ENCODE results near the gene CFAP97. TPM values are rescaled to one million over a fixed set of nuclear protein-coding genes. Genes with fewer than 3 reads are reported as not detected.

Gene CFAP97
- total and polyA plus RNA-seq, 9 of the 15 experiments (the other 6 are each of a cell fraction or from before 2014, with no cell fraction given): 17.3 to 57.8 (median 44.4) TPM

- TF ChIP-seq ZNF740 (CRISPR knock-in tag; IDR thresholded peaks at IDR 0.05) (no peak), ZNF740 (tag; IDR thresholded peaks at IDR 0.05) (no peak), ZNF512 (tag; IDR thresholded peaks at IDR 0.05) (no peak), ARNT (IDR thresholded peaks at IDR 0.05) (no peak), HMBOX1 (IDR thresholded peaks at IDR 0.05) (no peak), ZNF174 (CRISPR knock-in tag; IDR thresholded peaks at IDR 0.05) (no peak), U2AF1 (optimal IDR thresholded peaks at IDR 0.05; ENCODE audit: low read depth, low read length) (peak; percentile 57), CBX1 (IDR thresholded peaks at IDR 0.05; ENCODE audit: low read depth) (no peak; the same call in 1 of the 2 replicates), SP2 (IDR thresholded peaks at IDR 0.05; ENCODE audit: extremely low read depth, low read depth, low read length, poor library complexity, severe bottlenecking) (no peak), PTTG1 (tag; IDR thresholded peaks at IDR 0.05; ENCODE audit: low read depth) (no peak), ZKSCAN3 (CRISPR knock-in tag; IDR thresholded peaks at IDR 0.05) (no peak), MIER1 (IDR thresholded peaks at IDR 0.05; ENCODE audit: low read depth) (no peak), FIP1L1 (IDR thresholded peaks at IDR 0.05; ENCODE audit: low read depth, low read length, poor library complexity, severe bottlenecking) (peak; percentile 77), BRD4 (IDR thresholded peaks at IDR 0.05) (0 out of 2 replicates have a peak, but pooled peaks have one; percentile 35), ATF3 (IDR thresholded peaks at IDR 0.05) (no peak), ATF3 (CRISPR knock-in tag; conservative IDR thresholded peaks at IDR 0.05) (no peak), ELF1 (tag; IDR thresholded peaks at IDR 0.05) (peak; percentile 76; the same call in 1 of the 2 replicates), TRIM24 (IDR thresholded peaks at IDR 0.05) (no peak), BHLHE40 (IDR thresholded peaks at IDR 0.05; ENCODE audit: low read length) (peak; percentile 48; the same call in 1 of the 2 replicates), BRF2 (IDR thresholded peaks at IDR 0.05; ENCODE audit: borderline replicate concordance, insufficient read depth, insufficient read length) (no peak), TAF15 (IDR thresholded peaks at IDR 0.05; ENCODE audit: low read depth, low read length) (no peak), ZNF778 (CRISPR knock-in tag; IDR thresholded peaks at IDR 0.05) (no peak), ASH1L (IDR thresholded peaks at IDR 0.05; ENCODE audit: borderline replicate concordance, low read depth, partially characterized antibody) (no peak), ARID2 (IDR thresholded peaks at IDR 0.05) (no peak)
These were observed at the start of gene CFAP97 (continued) for GRCh38 chr4:185203486-185204237.
